ENCODE results near the gene TLE5. TPM values are rescaled to one million over a fixed set of nuclear protein-coding genes. Genes with fewer than 3 reads are reported as not detected.

TLE5 gene
- total and polyA plus RNA-seq, 2 donors (not counting 3 experiments of a cell fraction or from before 2014, with no cell fraction given): 393 to 574 TPM

GRCh38 chr19:3039641-3040077 lies 22.6 kb downstream of the TLE5 start:
- Histone ChIP-seq H3K4me2 (ENCODE audit: insufficient read depth, low read length) (no peak overlapping the region), H3K4me3 (replicated peaks in 1 of 3; ENCODE audit: insufficient read depth in 1 of 3, low read depth in 1 of 3, low read length in 3 of 3) (no peak overlapping the region), H3K27me3 (ENCODE audit: control insufficient read depth in 2 of 2, insufficient read depth in 2 of 2, low read length in 2 of 2) (no peaks in the 10 kb centered on the region), H3K9ac (replicated peaks; ENCODE audit: extremely low read depth, insufficient read depth, low read length) (no peak overlapping the region), H3K27ac (ENCODE audit: insufficient read depth, low read depth, low read length) (no peak overlapping the region), H3K4me1 (ENCODE audit: control insufficient read depth, extremely low read depth, insufficient read depth, low read length) (peaks cover 12% of the 10 kb centered on the region), H4K20me1 (replicated peaks; ENCODE audit: control insufficient read depth, extremely low read depth, insufficient read depth, low read length) (no peaks in the 10 kb centered on the region), H2AFZ (ENCODE audit: low read depth, low read length) (no peak overlapping the region), H3K79me2 (ENCODE audit: control insufficient read depth, insufficient read depth, low read length) (no peaks in the 10 kb centered on the region), H3K9me1 (replicated peaks; ENCODE audit: control insufficient read depth, extremely low read depth, insufficient read depth, low read length) (no peaks in the 10 kb centered on the region), H3K36me3 (ENCODE audit: control insufficient read depth in 2 of 2, extremely low read depth in 1 of 2, insufficient read depth in 2 of 2, low read length in 2 of 2) (no peaks in the 10 kb centered on the region), H3K9me3 (replicated peaks; ENCODE audit: control insufficient read depth, insufficient read depth, low read length) (no peaks in the 10 kb centered on the region)
- no peak for TF ChIP-seq GATA2 (IDR thresholded peaks at IDR 0.05; ENCODE audit: insufficient read depth, insufficient read length, low read depth, low read length)
- ChIA-PET POLR2A (no interaction called here), CTCF (interaction anchor here (0.6 to 0.8 kb wide), 3 partner anchors 69 to 89 kb away, joined by 3 to 4 read pairs (median 3); no protein-coding TSS in a partner anchor)
- BruUV-seq (replicated peaks): no TSS peak
- DNase-seq (ENCODE audit: low read depth, low spot score) (no peak), FAIRE-seq (no peak)
- dilution Hi-C loops (cut with MboI; ENCODE audit: extremely low pct_ligation_motif_present, low sequenced_read_pairs): no loop called here
- intact Hi-C loops (cut with micrococcal nuclease): loop anchor here (5.0 kb wide), 1 partner anchor 802 kb away; the partner anchor contains the start of genes PLEKHJ1 and SF3A2

DNA sequence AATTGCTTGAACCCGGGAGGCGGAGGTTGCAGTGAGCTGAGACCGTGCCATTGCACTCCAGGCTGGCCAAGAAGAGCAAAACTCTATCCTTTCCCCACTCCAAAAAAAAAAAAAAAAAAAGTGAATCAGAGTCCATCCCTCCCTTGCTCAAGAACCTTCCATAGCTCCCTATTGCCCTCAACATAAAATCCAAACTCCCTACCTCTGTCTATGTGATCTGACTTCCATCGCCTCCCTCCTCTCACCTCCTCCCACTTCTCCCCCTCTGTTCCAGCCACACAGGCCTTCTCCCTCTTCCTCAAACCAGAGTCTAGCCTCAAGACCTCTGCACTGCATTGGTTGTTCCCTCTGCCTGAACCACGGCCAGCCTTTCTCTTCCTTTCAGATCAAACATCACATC lies 23.2 kb downstream of the TLE5 start:
- H3K27ac ChIP-seq (ENCODE audit: insufficient read depth, low read depth, low read length): no peak overlapping the region
- H3K9ac ChIP-seq (replicated peaks; ENCODE audit: extremely low read depth, insufficient read depth, low read length): no peak overlapping the region
- intact Hi-C loops (cut with micrococcal nuclease): loop anchor here (5.0 kb wide), 1 partner anchor 802 kb away; the partner anchor contains the start of genes PLEKHJ1 and SF3A2
- POLR2A ChIA-PET: no interaction called here
- H2AFZ ChIP-seq (ENCODE audit: low read depth, low read length): no peak overlapping the region
- H3K4me1 ChIP-seq (ENCODE audit: control insufficient read depth, extremely low read depth, insufficient read depth, low read length): peaks cover 12% of the 10 kb centered on the region
- H3K9me3 ChIP-seq (replicated peaks; ENCODE audit: control insufficient read depth, insufficient read depth, low read length): no peaks in the 10 kb centered on the region
- no peaks in the 10 kb centered on the region for H4K20me1 ChIP-seq (replicated peaks; ENCODE audit: control insufficient read depth, extremely low read depth, insufficient read depth, low read length)
- FAIRE-seq: no peak
- no peaks in the 10 kb centered on the region for H3K9me1 ChIP-seq (replicated peaks; ENCODE audit: control insufficient read depth, extremely low read depth, insufficient read depth, low read length)
- dilution Hi-C loops (cut with MboI; ENCODE audit: extremely low pct_ligation_motif_present, low sequenced_read_pairs): no loop called here
- no peak overlapping the region for H3K4me2 ChIP-seq (ENCODE audit: insufficient read depth, low read length)
- no peaks in the 10 kb centered on the region for H3K79me2 ChIP-seq (ENCODE audit: control insufficient read depth, insufficient read depth, low read length)
- DNase-seq (ENCODE audit: low read depth, low spot score): no peak
- no peak overlapping the region for H3K4me3 ChIP-seq (replicated peaks in 1 of 3; ENCODE audit: insufficient read depth in 1 of 3, low read depth in 1 of 3, low read length in 3 of 3)
- TF ChIP-seq MYC (IDR thresholded peaks at IDR 0.05; ENCODE audit: low read depth, low read length) (no peak), JUN (IDR thresholded peaks at IDR 0.05; ENCODE audit: borderline replicate concordance, insufficient read depth, insufficient read length, low read depth) (no peak), POLR2A (IDR thresholded peaks at IDR 0.05; ENCODE audit: low read depth, low read length) (no peak), EZH2 (IDR thresholded peaks at IDR 0.05; ENCODE audit: borderline replicate concordance, low read depth, low read length, severe bottlenecking) (no peak), POLR2AphosphoS5 (IDR thresholded peaks at IDR 0.05; ENCODE audit: insufficient read depth, low read depth, low read length) (no peak), GATA2 (IDR thresholded peaks at IDR 0.05; ENCODE audit: insufficient read depth, insufficient read length, low read depth, low read length) (no peak), FOS (IDR thresholded peaks at IDR 0.05; ENCODE audit: borderline replicate concordance, insufficient read depth, low read length) (no peak)
- TF ChIP-seq, protein P1, sequence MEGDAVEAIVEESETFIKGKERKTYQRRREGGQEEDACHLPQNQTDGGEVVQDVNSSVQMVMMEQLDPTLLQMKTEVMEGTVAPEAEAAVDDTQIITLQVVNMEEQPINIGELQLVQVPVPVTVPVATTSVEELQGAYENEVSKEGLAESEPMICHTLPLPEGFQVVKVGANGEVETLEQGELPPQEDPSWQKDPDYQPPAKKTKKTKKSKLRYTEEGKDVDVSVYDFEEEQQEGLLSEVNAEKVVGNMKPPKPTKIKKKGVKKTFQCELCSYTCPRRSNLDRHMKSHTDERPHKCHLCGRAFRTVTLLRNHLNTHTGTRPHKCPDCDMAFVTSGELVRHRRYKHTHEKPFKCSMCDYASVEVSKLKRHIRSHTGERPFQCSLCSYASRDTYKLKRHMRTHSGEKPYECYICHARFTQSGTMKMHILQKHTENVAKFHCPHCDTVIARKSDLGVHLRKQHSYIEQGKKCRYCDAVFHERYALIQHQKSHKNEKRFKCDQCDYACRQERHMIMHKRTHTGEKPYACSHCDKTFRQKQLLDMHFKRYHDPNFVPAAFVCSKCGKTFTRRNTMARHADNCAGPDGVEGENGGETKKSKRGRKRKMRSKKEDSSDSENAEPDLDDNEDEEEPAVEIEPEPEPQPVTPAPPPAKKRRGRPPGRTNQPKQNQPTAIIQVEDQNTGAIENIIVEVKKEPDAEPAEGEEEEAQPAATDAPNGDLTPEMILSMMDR (IDR thresholded peaks at IDR 0.05; ENCODE audit: extremely low read depth in 1 of 2, insufficient read depth in 1 of 2, low read depth in 1 of 2, low read length in 2 of 2): no peak
- TF ChIP-seq, protein P2, sequence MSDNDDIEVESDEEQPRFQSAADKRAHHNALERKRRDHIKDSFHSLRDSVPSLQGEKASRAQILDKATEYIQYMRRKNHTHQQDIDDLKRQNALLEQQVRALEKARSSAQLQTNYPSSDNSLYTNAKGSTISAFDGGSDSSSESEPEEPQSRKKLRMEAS (IDR thresholded peaks at IDR 0.05; ENCODE audit: insufficient read depth, insufficient read length): no peak
- no peaks in the 10 kb centered on the region for H3K27me3 ChIP-seq (ENCODE audit: control insufficient read depth in 2 of 2, insufficient read depth in 2 of 2, low read length in 2 of 2)
- CTCF ChIA-PET: interaction anchor here (0.7 to 0.8 kb wide), 2 partner anchors 77 to 88 kb away, joined by 3 read pairs; no protein-coding TSS in a partner anchor
- no peaks in the 10 kb centered on the region for H3K36me3 ChIP-seq (ENCODE audit: control insufficient read depth in 2 of 2, extremely low read depth in 1 of 2, insufficient read depth in 2 of 2, low read length in 2 of 2)
- BruUV-seq (replicated peaks): no TSS peak

Measured in endothelial cell of umbilical vein (primary cell).